Calu3 (cell line): Measurements from ENCODE around the gene CUBN. TPM values are rescaled to one million over a fixed set of nuclear protein-coding genes. Genes with fewer than 3 reads are reported as not detected.

ENCODE experiments used
- BruUV-seq: library from RNA; stranded (reverse); fragments of 400-500 nt; replicated peaks from 2 replicates; lab custom pipeline; 2021; lab: Mats Ljungman, UMichigan
- CTCF ChIA-PET: fragments of 300-600 bp; sonication (Branson Sonifier 250); formaldehyde crosslinking; loops from one replicate; lab custom pipeline; 2022; ENCODE audit warnings: antibody characterized with exemption; lab: Charles Lee
- DNase-seq: peaks from one replicate; pipeline ENCODE4 v3.0.0; 2022
- H3K27ac Mint-ChIP-seq: one replicate; pipeline ENCODE4 v1.8.0; 2022; ENCODE audit warnings: mixed read lengths; ENCODE audit not compliant: unreplicated experiment
- H3K27me3 Mint-ChIP-seq: one replicate; pipeline ENCODE4 v1.8.0; 2022; ENCODE audit warnings: mixed read lengths; ENCODE audit not compliant: unreplicated experiment
- H3K36me3 Mint-ChIP-seq: one replicate; pipeline ENCODE4 v1.8.0; 2022; ENCODE audit warnings: mild to moderate bottlenecking, moderate library complexity, mixed read lengths; ENCODE audit not compliant: insufficient read depth, unreplicated experiment
- H3K4me1 Mint-ChIP-seq: one replicate; pipeline ENCODE4 v1.8.0; 2022; ENCODE audit warnings: mild to moderate bottlenecking, low read depth, mixed read lengths; ENCODE audit not compliant: unreplicated experiment
- H3K4me3 Mint-ChIP-seq: one replicate; pipeline ENCODE4 v1.8.0; 2022; ENCODE audit warnings: mild to moderate bottlenecking, low read depth, moderate library complexity, mixed read lengths; ENCODE audit not compliant: unreplicated experiment
- H3K9me3 Mint-ChIP-seq: one replicate; pipeline ENCODE4 v1.8.0; 2022; ENCODE audit warnings: low read depth, mixed read lengths; ENCODE audit not compliant: unreplicated experiment
- CTCF ChIP-seq: fragments of 200-600 bp; IDR thresholded peaks from one replicate; pipeline ENCODE4 v1.8.0; 2022; ENCODE audit warnings: antibody characterized with exemption; ENCODE audit not compliant: unreplicated experiment
- intact Hi-C: fragments of 100-400 bp; cut with micrococcal nuclease; formaldehyde crosslinking; loops from one replicate; pipeline ENCODE4 v1.10.0; 2022; ENCODE audit not compliant: unreplicated experiment
- total RNA-seq: library from RNA; stranded (reverse); gene quantifications from 2 replicates; pipeline ENCODE4 v1.2.3, GENCODE V29; 2022

The CUBN gene
- total RNA-seq, 1 experiment from 2014 or later = 0.92 TPM

- H3K4me1 Mint-ChIP-seq = peaks cover 45% of the 10 kb centered on the region
- DNase-seq = no peak
- H3K4me3 Mint-ChIP-seq = no peak overlapping the region
- no TSS peak for BruUV-seq
- H3K36me3 Mint-ChIP-seq = peaks cover 16% of the 10 kb centered on the region
- H3K27me3 Mint-ChIP-seq = no peaks in the 10 kb centered on the region
- no peak for TF ChIP-seq CTCF
- peaks cover 2% of the 10 kb centered on the region for H3K9me3 Mint-ChIP-seq
- no peak overlapping the region for H3K27ac Mint-ChIP-seq
- CTCF ChIA-PET = interaction anchor here (0.6 kb wide), 1 partner anchor 39 kb away, joined by 3 read pairs; no protein-coding TSS in a partner anchor
- intact Hi-C loops = no loop called here
Measured at GRCh38 chr10:17113346-17113745, 16.3 kb downstream of the CUBN start.

- CTCF ChIA-PET = no interaction called here
- Mint-ChIP-seq H3K9me3 (peaks cover 2% of the 10 kb centered on the region), H3K4me1 (peaks cover 45% of the 10 kb centered on the region), H3K4me3 (no peak overlapping the region), H3K27me3 (no peaks in the 10 kb centered on the region), H3K36me3 (peaks cover 16% of the 10 kb centered on the region), H3K27ac (no peak overlapping the region)
- BruUV-seq = no TSS peak
- intact Hi-C loops = no loop called here
- DNase-seq = no peak
- no peak for TF ChIP-seq CTCF
Measured at GRCh38 chr10:17112566-17112965, 17.0 kb downstream of the CUBN start.

- Mint-ChIP-seq H3K27ac (no peak overlapping the region), H3K9me3 (peaks cover 2% of the 10 kb centered on the region), H3K4me3 (no peak overlapping the region), H3K4me1 (peaks cover 32% of the 10 kb centered on the region), H3K27me3 (no peaks in the 10 kb centered on the region), H3K36me3 (peaks cover 9% of the 10 kb centered on the region)
- no peak for DNase-seq
- no peak for TF ChIP-seq CTCF
- intact Hi-C loops = no loop called here
- CTCF ChIA-PET = no interaction called here
- BruUV-seq = no TSS peak
Measured at GRCh38 chr10:17109475-17110207, 20.0 kb downstream of the CUBN start.

- no TSS peak for BruUV-seq
- TF ChIP-seq CTCF = no peak
- Mint-ChIP-seq H3K4me3 (no peak overlapping the region), H3K27me3 (no peaks in the 10 kb centered on the region), H3K4me1 (peaks cover 26% of the 10 kb centered on the region), H3K36me3 (peaks cover 6% of the 10 kb centered on the region), H3K9me3 (peaks cover 2% of the 10 kb centered on the region), H3K27ac (no peak overlapping the region)
- CTCF ChIA-PET = no interaction called here
- intact Hi-C loops = no loop called here
- no peak for DNase-seq
Measured at GRCh38 chr10:17109046-17109445, 20.6 kb downstream of the CUBN start.
